GM18861 (cell line): ENCODE data around the gene SLC9A3.
"Not testable (repeated sequence)": the region's sequence is repeated elsewhere in the genome, so short reads cannot be mapped to it uniquely, and the experiment has no call there.

ENCODE experiments used
- ATAC-seq: cut with Tn5 transposase; IDR thresholded peaks from one replicate; pipeline ENCODE4 v1.9.1; 2021; ENCODE audit not compliant: unreplicated experiment

Gene SLC9A3

DNA sequence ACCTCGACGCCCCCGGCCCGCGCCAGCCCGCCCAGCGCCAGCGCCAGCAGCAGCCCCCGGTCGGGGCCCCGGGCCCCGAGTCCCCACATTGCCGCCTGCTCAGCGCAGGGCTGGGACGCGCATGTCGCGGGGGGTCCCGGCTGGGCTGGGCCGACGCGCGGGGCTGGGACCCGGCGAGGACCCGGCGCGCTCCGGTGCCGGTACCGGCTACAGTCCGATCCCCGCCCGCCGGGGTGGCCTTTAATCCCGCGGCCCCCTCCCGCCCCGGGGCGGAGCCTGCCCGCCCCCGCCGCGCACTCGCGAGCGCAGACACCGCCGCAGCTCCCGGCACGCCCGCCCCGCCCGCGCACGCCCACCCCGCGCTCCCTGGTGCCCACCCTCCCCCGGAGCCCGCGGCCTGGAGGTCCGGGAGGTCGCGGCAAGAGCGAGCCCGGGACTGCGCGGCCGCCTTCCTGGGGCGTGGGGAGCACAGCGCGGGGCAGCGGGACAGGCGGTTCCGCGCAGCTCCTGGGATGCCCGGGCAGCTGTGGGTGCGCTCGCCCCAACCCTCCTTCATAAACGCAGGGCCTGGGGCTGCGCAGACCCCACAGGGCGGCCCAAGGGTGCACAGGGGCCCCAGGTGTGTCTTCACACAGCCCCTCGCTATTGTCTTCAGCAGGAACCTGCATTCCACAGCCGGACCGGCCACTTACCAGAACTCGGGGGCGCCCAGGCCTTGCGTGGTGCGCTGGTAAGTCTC is at the start of gene SLC9A3:
TSS of gene SLC9A3 (minus strand) at position 216 of the 739 bp plus-strand sequence.
- ATAC-seq = no peak

DNA sequence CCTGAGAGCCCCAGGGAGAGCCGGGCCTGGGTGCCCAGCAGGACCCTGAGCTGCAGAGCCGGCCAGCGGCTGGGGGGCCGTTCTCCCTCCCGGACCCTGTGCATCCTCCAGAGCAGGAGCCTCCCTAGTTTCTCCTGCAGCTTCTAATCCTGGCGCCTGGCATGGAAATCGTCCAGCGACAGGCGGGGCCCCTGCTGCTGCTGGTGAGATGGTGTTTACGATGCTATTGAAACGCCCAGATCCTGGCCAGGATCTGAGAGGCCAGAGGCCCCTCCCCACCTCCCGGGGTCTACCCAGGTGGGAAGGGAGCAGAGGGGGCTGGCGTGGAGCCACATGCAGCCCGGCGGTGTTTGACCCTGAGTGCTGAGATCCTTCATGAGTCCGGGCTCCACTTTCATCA is 49.7 kb upstream of the SLC9A3 start:
- ATAC-seq = no peak

DNA sequence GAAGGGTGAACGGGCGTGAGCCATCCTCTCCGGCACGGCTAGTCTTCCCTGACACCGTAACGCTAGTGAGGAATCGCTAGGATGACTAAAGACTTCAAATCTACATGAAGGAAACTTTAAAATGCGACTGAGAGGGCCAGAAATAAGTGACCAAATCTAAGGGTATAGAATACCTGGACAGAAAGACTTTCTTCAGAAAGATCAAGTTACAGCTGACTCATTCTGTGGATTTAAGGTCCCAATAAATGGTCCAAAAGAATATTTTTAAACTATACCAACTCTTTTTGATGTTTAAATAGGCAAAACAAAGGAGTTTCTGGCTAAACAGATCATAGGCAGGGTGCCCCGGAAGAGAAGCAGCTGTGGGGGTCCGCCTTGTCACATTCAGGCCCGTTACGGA is 49.0 kb upstream of the SLC9A3 start:
- ATAC-seq = no peak

GRCh38 chr5:572398-573019 is 48.3 kb upstream of the SLC9A3 start:
- no peak for ATAC-seq

GRCh38 chr5:571791-572190 is 47.5 kb upstream of the SLC9A3 start:
- no peak for ATAC-seq

DNA sequence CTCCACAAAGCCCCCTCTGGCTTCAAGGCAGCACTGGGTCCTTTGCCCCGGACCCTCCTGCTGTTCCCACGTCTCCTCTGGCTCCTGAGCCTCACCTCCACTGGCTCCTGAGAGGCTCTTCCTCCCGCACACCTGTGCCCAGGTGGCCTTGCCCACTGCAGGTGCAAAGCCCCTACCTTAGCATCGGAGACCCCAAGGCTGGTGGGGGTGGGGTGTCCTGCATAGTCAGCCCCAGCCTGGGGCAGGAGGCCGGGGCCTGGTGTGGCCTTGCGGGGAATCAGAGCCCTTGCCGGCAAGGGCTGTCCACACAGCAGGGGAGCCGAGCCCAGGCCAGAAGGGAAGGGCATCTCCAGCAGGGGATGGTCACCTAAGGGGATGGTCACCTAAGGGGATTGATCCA is 46.6 kb upstream of the SLC9A3 start:
- ATAC-seq = no peak

DNA sequence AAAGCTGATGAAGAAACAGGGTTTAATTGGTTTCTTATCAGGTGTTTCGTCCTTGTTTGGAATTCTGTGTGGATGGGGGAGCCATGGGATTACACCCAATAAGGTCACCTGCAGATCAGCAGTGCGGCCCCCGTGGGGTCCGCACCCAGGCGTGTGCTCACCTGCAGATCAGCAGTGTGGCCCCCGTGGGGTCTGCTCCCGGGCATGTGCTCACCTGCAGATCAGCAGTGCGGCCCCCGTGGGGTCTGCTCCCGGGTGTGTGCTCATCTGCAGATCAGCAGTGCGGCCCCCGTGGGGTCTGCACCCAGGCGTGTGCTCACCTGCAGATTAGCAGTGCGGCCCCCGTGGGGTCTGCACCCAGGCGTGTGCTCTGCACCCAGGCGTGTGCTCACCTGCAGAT is 46.2 kb upstream of the SLC9A3 start:
- ATAC-seq = no peak

- no peak for ATAC-seq
These were observed 45.7 kb upstream of the SLC9A3 start for GRCh38 chr5:569868-570361.

- no peak for ATAC-seq
These were observed 45.2 kb upstream of the SLC9A3 start for GRCh38 chr5:569358-569867.

- ATAC-seq = no peak
These were observed 44.6 kb upstream of the SLC9A3 start for GRCh38 chr5:568809-569208.

- ATAC-seq = no peak
These were observed 44.0 kb upstream of the SLC9A3 start for GRCh38 chr5:568061-568781.

DNA sequence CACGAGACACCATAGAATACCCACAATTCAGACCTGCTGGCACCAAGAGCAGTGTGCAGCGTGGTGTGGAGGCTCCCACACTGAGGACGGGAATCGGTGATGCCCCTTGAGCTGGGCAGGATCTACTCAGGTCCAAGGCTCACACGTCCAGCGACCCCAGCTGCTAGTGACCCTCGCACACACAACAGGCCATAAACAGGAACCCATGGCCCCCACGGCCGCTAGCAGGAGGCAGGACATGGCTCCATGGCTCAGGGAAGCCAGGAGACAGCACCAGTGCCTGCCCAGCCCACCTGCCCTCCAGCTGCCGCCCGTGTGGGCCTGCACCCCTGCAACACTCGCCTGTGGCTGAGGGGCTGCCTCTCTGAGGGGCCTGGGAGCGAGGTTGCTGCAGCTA is 43.4 kb upstream of the SLC9A3 start:
- no peak for ATAC-seq

GRCh38 chr5:566636-567309 is 42.5 kb upstream of the SLC9A3 start:
- ATAC-seq = no peak

DNA sequence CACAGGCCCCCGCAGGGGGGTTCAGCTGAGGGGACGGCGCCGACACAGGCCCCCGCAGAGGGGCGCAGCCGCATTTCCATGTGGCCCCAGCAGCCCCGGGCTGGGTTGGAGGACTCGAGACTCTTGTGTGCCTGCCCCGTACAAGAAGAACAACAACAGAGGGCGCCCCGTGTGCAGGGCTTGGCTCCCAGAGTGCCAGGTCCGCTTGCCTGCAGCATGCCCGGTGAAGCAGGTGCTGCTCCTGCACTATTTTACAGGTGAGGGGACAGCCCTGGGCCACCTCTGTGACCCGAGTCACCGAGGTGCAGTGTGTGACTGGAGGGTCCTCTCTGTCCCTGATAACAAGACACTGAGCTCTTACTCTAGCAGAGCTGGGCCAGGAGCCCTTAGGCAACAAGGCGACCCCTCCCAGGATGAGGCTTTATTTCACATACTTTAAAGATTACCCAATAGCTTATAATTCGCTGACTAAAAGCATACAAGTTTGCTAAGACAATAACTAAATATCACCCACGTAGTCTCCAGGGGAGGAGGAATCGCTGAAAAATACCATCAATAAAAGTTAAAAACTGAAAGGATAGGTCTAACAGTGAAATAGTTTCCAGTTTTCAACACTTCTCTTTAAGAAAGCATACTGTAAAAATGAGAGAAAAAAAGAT is 41.7 kb upstream of the SLC9A3 start:
- no peak for ATAC-seq

DNA sequence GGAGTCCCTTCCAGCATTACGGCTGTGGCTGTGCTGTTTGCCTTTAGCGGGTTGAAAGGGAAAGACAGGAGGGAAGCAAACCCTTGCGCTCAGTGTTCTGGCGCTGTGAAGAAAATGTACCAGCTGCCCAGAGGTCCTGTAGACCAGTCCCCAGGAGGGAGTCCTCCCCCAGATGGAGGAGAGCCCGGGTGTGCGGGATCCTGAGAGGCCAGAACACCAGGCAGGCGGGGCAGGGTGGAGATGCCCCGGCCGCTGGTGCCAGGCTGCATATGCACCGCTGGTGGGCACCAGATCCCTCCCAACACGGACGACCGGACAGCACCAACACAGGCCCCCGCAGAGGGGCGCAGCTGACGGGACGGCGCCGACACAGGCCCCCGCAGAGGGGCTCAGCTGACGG is 37.2 kb upstream of the SLC9A3 start:
- no peak for ATAC-seq

- ATAC-seq = no peak
These were observed 36.5 kb upstream of the SLC9A3 start for GRCh38 chr5:560792-561166.

GRCh38 chr5:558871-559503 is 34.7 kb upstream of the SLC9A3 start:
- no peak for ATAC-seq

DNA sequence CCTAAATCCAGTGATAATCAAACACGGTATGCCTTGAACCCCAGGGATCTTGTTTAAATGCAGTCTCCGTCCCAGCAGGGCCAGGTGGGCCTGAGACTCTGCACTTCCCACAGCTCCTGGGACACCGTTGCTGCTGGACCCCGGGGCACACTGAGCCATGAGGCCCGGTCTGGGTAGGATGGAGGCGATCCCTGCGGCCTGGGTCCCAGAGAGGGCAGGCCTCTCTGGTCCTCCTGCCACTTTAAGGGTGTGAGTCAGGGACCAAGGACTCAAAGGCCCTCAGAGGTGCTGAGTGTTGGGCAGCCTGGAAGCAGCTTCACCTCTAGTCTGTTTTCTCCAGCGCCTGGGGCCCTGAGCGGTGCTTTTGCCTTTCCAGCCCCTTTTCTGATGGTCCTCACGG is 34.1 kb upstream of the SLC9A3 start:
- ATAC-seq = no peak

GRCh38 chr5:557917-558316 is 33.7 kb upstream of the SLC9A3 start:
- not testable (repeated sequence) for ATAC-seq

DNA sequence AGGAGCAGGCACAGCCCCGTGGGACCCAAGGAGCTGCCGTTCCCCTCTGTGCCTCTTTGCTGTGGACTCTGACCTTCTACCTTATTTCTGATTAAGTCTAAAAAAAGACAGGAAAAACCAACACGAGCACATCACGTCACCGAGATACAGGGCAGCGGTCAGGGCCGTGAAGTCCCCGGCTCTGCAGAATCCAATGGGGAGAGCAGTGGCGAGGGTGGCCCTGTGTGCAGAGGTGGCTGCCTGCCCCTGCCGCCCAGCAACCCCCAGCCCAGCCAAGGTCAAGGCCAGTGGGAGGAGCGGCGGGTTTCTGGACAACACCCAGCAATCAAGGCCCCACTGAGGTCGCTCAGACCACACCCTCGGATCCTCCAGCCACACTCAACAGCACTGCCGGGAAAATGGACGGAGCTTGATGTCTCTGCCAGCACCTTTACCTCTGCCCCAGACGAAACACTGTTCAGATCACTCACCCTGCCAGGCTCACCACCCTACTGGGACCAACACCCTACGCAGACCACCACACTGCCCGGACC is 32.7 kb upstream of the SLC9A3 start:
- no peak for ATAC-seq
